Thyroid gland (tissue), 4 donors: ENCODE results near the gene MYCL. TPM values are rescaled to one million over a fixed set of nuclear protein-coding genes. Genes with fewer than 3 reads are reported as not detected.

Source experiments
- DNase-seq, 2 donors: peaks; one replicate each; pipeline ENCODE4 v3.0.0-alpha.2; 2019
- H3K27ac ChIP-seq, 3 donors: fragments of 200-600 bp; sonication (generic); 1 replicate in 2 of 3; 2 replicates in 1 of 3; pipeline ENCODE4 v1.5.1; 2016 to 2019; ENCODE audit warnings: mild to moderate bottlenecking in 1 of 3, moderate library complexity in 1 of 3
- H3K27me3 ChIP-seq: fragments of 200-600 bp; sonication (generic); one replicate; pipeline ENCODE4 v1.5.1; 2019
- H3K36me3 ChIP-seq, 2 donors: fragments of 200-600 bp; sonication (generic); one replicate each; pipeline ENCODE4 v1.5.1; 2016 to 2019
- H3K4me1 ChIP-seq, 2 donors: fragments of 200-600 bp; sonication (generic); one replicate each; pipeline ENCODE4 v1.5.1; 2017 to 2019
- H3K4me3 ChIP-seq, 3 donors: fragments of 200-600 bp; sonication (generic); replicated peaks in 1 of 3; 1 replicate in 2 of 3; 2 replicates in 1 of 3; pipeline ENCODE4 v1.5.1; 2016; ENCODE audit warnings: mild to moderate bottlenecking in 1 of 3
- H3K9me3 ChIP-seq: fragments of 200-600 bp; sonication (generic); one replicate; pipeline ENCODE4 v1.5.1; 2017
- POLR2A ChIP-seq, 2 donors: fragments of 450-650 bp; IDR thresholded peaks; one replicate each; pipeline ENCODE4 v1.6.1; 2017; ENCODE audit warnings: antibody characterized with exemption in 2 of 2, mild to moderate bottlenecking in 2 of 2, moderate library complexity in 1 of 2
- WGBS, 2 donors: methylation state at CpG; one replicate each; pipeline ENCODE4 v1.1.5; 2017; 5-methylcytosine and 5-hydroxymethylcytosine counted together
- intact Hi-C: fragments of 100-400 bp; cut with DNase I; formaldehyde crosslinking; loops from one replicate; pipeline ENCODE4 v1.15.1; 2023
- total RNA-seq, 4 donors: library from RNA; depleted of rRNA; stranded (reverse); fragments of >200 nt; gene quantifications; one replicate each; pipeline ENCODE4 v1.2.3, GENCODE V29; 2016
- TF ChIP-seq, protein P1 (sequence below), 6 experiments: fragments of 200-600 bp in 3 of 6; fragments of 450-650 bp in 3 of 6; sonication (generic) in 3 of 6; IDR thresholded peaks; one replicate each; pipeline ENCODE4 v1.5.1; 2016 to 2019; ENCODE audit warnings: antibody characterized with exemption in 6 of 6, mild to moderate bottlenecking in 2 of 6, inconsistent platforms in 1 of 6, moderate library complexity in 1 of 6

Gene MYCL
- total RNA-seq, 4 donors from 2014 or later: 1.4 to 3.9 (median 3.5) TPM

GRCh38 chr1:39886757-39887231 lies 14.9 kb downstream of the MYCL start:
- peaks cover 16 to 20% of the 10 kb centered on the region in 2 donors for H3K4me1 ChIP-seq
- H3K36me3 ChIP-seq: no peaks in the 10 kb centered on the region
- DNase-seq: no peak
- H3K27me3 ChIP-seq: no peaks in the 10 kb centered on the region
- TF ChIP-seq, protein P1, sequence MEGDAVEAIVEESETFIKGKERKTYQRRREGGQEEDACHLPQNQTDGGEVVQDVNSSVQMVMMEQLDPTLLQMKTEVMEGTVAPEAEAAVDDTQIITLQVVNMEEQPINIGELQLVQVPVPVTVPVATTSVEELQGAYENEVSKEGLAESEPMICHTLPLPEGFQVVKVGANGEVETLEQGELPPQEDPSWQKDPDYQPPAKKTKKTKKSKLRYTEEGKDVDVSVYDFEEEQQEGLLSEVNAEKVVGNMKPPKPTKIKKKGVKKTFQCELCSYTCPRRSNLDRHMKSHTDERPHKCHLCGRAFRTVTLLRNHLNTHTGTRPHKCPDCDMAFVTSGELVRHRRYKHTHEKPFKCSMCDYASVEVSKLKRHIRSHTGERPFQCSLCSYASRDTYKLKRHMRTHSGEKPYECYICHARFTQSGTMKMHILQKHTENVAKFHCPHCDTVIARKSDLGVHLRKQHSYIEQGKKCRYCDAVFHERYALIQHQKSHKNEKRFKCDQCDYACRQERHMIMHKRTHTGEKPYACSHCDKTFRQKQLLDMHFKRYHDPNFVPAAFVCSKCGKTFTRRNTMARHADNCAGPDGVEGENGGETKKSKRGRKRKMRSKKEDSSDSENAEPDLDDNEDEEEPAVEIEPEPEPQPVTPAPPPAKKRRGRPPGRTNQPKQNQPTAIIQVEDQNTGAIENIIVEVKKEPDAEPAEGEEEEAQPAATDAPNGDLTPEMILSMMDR (IDR thresholded peaks at IDR 0.05): no peak
- TF ChIP-seq POLR2A (IDR thresholded peaks at IDR 0.05): no peak
- intact Hi-C loops: no loop called here
- no peaks in the 10 kb centered on the region for H3K9me3 ChIP-seq
- 84 to 90% methylated on average over 2 of the region's 2 CpGs for WGBS, 2 donors
- no peak overlapping the region for H3K27ac ChIP-seq
- H3K4me3 ChIP-seq: no peak overlapping the region

GRCh38 chr1:39885516-39885915 lies 16.2 kb downstream of the MYCL start:
- no peak overlapping the region for H3K4me3 ChIP-seq
- intact Hi-C loops: no loop called here
- H3K4me1 ChIP-seq: peaks cover 15 to 16% of the 10 kb centered on the region in 2 donors
- 89 to 90% methylated on average over 5 of the region's 5 CpGs for WGBS, 2 donors
- H3K9me3 ChIP-seq: no peaks in the 10 kb centered on the region
- H3K27ac ChIP-seq: no peak overlapping the region
- H3K36me3 ChIP-seq: no peaks in the 10 kb centered on the region
- DNase-seq: no peak
- H3K27me3 ChIP-seq: no peaks in the 10 kb centered on the region
- TF ChIP-seq, protein P1 (IDR thresholded peaks at IDR 0.05): no peak
- TF ChIP-seq POLR2A (IDR thresholded peaks at IDR 0.05): no peak

DNA sequence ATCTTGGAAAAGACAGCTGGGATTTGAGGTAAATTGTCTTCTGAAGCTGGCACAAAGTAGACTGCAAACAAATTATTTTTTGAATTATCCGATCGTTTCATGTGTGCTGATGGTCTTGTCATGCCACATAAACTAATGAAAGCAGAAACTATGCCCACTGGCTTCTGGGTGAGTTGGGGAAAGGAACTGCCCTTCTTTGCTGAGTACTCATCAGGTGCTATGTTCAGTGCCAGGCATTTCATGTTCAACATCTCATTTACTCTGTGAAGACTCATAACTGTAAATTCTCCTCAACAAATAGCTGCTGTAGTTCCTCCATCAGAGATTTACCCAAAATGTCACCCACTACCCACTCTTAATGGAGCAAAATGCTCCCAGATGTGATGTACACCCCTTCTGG lies 19.6 kb downstream of the MYCL start:
- TF ChIP-seq, protein P1 (IDR thresholded peaks at IDR 0.05): no peak
- TF ChIP-seq POLR2A (IDR thresholded peaks at IDR 0.05): no peak
- Histone ChIP-seq H3K27ac (no peak overlapping the region), H3K36me3 (no peaks in the 10 kb centered on the region), H3K4me1 (peaks cover 20 to 24% of the 10 kb centered on the region in 2 donors), H3K9me3 (no peaks in the 10 kb centered on the region), H3K27me3 (no peaks in the 10 kb centered on the region), H3K4me3 (peak overlapping the region in 2 of 3 donors; percentile 73 to 92)
- intact Hi-C loops: no loop called here
- DNase-seq: no peak
- 72 to 87% methylated on average over 2 of the region's 2 CpGs for WGBS, 2 donors

GRCh38 chr1:39877980-39878956 lies 23.4 kb downstream of the MYCL start:
- intact Hi-C loops: no loop called here

More at GRCh38 chr1:39877980-39878956, 23.4 kb downstream of the MYCL start:
- Histone ChIP-seq H3K27me3 (no peaks in the 10 kb centered on the region), H3K9me3 (no peaks in the 10 kb centered on the region), H3K27ac (no peak overlapping the region), H3K4me1 (peaks cover 20 to 31% of the 10 kb centered on the region in 2 donors), H3K36me3 (no peaks in the 10 kb centered on the region), H3K4me3 (no peak overlapping the region)
- DNase-seq: no peak
- WGBS, 2 donors: 79 to 89% methylated on average over 2 of the region's 2 CpGs
- TF ChIP-seq, protein P1 (IDR thresholded peaks at IDR 0.05): no peak
- no peak for TF ChIP-seq POLR2A (IDR thresholded peaks at IDR 0.05)
